RWPE1 (cell line): ENCODE results near the gene PATJ.
A peak's percentile ranks its signal among the peaks of the same experiment; 100 is the strongest.
"Not testable (repeated sequence)": the region's sequence is repeated elsewhere in the genome, so short reads cannot be mapped to it uniquely, and the experiment has no call there.

ENCODE experiments used
- CTCF ChIA-PET: fragments of 350-600 bp; sonication (Branson Sonifier 250); formaldehyde crosslinking; extraction: SDS; loops from one replicate; lab custom pipeline; 2021; lab: Yijun Ruan, JAX
- POLR2A ChIA-PET: fragments of 400-600 bp; formaldehyde crosslinking; extraction: SDS; loops from one replicate; lab custom pipeline; 2020; ENCODE audit warnings: antibody characterized with exemption; ENCODE audit not compliant: low non-redundant PET; lab: Yijun Ruan, JAX
- DNase-seq: peaks from one replicate; pipeline ENCODE4 v3.0.0; 2012; ENCODE audit warnings: low spot score
- H3K27ac ChIP-seq: fragments of 450-650 bp; 2 replicates; pipeline ENCODE4 v1.5.1; 2017
- TF ChIP-seq, protein P1 (sequence below): fragments of 450-650 bp; conservative IDR thresholded peaks from 2 replicates; pipeline ENCODE4 v1.5.1; 2017; ENCODE audit warnings: low read depth, mild to moderate bottlenecking

The PATJ gene, protein sequence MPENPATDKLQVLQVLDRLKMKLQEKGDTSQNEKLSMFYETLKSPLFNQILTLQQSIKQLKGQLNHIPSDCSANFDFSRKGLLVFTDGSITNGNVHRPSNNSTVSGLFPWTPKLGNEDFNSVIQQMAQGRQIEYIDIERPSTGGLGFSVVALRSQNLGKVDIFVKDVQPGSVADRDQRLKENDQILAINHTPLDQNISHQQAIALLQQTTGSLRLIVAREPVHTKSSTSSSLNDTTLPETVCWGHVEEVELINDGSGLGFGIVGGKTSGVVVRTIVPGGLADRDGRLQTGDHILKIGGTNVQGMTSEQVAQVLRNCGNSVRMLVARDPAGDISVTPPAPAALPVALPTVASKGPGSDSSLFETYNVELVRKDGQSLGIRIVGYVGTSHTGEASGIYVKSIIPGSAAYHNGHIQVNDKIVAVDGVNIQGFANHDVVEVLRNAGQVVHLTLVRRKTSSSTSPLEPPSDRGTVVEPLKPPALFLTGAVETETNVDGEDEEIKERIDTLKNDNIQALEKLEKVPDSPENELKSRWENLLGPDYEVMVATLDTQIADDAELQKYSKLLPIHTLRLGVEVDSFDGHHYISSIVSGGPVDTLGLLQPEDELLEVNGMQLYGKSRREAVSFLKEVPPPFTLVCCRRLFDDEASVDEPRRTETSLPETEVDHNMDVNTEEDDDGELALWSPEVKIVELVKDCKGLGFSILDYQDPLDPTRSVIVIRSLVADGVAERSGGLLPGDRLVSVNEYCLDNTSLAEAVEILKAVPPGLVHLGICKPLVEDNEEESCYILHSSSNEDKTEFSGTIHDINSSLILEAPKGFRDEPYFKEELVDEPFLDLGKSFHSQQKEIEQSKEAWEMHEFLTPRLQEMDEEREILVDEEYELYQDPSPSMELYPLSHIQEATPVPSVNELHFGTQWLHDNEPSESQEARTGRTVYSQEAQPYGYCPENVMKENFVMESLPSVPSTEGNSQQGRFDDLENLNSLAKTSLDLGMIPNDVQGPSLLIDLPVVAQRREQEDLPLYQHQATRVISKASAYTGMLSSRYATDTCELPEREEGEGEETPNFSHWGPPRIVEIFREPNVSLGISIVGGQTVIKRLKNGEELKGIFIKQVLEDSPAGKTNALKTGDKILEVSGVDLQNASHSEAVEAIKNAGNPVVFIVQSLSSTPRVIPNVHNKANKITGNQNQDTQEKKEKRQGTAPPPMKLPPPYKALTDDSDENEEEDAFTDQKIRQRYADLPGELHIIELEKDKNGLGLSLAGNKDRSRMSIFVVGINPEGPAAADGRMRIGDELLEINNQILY (N-terminal part only)

DNA sequence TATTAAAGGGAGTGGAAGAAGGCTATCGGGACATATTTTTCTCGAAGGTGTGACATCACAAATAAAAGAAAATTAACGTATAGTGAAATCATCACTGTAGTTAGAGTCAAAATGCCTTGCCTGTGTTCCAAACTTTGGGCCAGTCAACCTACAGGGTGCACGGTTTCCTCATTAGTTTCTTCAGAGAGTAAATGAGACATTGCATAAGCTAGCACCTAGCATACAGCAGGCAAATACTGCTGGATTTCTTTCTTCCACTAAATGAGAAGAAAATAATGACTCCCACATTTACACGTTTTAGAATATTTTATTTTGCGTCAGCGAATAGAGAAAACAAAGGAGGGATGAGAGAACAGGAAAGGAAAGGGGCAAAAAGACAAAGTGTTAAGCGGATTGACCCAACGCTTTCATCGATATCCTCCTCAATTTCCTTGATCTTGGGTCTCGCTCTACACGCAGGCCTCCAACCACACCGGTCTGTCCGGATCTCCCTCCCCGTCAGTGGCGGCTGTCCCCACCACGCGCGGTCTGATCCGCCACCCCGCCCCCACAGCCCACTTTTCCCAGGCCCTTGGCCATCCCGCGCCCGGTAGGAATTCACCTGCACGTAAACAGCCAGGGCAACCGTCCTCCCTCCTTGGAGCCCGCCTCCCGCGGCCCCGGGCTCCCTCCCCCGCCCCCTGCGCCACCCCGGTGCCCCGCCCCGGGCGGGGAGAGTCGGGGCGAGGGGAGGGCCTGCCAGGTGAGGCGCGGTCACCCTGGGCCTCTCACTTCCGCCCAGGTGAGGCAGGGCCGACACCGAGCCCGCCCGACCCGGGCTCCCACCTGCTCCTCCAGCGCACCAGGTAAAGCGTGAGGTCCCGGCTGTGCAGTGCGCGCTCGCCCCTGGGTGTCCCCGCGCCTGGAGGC is at the start of gene PATJ:
Gene PATJ (plus strand): TSS at position 770 of the 909 bp plus-strand sequence. CDS start 20,413 bp downstream, outside the sequence.
- DNase-seq, result peak; percentile 92
- CTCF ChIA-PET, result no interaction called here
- TF ChIP-seq, protein P1, sequence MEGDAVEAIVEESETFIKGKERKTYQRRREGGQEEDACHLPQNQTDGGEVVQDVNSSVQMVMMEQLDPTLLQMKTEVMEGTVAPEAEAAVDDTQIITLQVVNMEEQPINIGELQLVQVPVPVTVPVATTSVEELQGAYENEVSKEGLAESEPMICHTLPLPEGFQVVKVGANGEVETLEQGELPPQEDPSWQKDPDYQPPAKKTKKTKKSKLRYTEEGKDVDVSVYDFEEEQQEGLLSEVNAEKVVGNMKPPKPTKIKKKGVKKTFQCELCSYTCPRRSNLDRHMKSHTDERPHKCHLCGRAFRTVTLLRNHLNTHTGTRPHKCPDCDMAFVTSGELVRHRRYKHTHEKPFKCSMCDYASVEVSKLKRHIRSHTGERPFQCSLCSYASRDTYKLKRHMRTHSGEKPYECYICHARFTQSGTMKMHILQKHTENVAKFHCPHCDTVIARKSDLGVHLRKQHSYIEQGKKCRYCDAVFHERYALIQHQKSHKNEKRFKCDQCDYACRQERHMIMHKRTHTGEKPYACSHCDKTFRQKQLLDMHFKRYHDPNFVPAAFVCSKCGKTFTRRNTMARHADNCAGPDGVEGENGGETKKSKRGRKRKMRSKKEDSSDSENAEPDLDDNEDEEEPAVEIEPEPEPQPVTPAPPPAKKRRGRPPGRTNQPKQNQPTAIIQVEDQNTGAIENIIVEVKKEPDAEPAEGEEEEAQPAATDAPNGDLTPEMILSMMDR, result no peak
- POLR2A ChIA-PET, result no interaction called here
- peak within 1 kb of the TSS; percentile 84 for H3K27ac ChIP-seq

DNA sequence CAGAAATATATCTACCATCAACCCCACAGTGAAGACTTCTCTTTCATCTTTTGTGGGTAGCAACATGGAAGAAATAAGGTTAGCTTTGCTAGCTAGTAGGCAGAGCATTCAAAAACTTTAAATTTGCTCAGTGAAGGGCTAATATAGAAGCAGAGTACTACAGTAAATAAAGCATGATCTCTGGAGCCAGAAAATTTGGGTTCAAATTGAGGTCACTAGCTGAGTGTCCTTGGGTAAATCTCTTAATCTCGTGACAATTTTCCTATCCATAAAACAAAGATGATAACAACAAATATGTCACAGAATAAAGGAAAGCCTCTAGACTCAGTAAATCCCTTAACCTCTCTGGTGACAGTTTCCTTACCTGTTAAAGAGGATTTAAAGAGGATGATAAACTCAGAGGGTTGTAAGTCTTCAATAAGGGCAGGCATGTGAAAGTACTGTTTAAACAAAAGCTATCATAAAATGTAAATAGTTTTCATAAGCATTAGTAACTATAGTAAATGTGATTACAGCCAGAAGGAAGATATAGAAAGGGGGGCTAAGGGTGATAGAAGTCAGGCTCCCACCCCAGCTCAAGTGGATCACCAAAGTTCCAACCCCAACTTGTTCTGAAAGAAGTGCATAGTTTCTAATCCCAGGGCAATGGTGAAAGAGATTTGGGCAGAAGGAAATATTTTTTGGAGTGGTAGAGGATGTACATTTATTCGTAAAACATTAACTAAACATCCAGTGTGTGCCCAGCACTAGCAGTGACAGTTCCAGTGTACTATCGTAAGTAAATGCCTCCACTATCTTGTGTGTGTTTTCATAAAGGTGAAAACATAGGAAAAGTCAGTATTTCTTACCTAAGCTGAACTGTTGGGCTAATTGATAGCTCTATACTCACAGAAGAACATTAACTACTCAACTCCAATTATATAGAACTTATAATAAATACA is 42.1 kb upstream of the PATJ start:
- CTCF ChIA-PET, result no interaction called here

DNA sequence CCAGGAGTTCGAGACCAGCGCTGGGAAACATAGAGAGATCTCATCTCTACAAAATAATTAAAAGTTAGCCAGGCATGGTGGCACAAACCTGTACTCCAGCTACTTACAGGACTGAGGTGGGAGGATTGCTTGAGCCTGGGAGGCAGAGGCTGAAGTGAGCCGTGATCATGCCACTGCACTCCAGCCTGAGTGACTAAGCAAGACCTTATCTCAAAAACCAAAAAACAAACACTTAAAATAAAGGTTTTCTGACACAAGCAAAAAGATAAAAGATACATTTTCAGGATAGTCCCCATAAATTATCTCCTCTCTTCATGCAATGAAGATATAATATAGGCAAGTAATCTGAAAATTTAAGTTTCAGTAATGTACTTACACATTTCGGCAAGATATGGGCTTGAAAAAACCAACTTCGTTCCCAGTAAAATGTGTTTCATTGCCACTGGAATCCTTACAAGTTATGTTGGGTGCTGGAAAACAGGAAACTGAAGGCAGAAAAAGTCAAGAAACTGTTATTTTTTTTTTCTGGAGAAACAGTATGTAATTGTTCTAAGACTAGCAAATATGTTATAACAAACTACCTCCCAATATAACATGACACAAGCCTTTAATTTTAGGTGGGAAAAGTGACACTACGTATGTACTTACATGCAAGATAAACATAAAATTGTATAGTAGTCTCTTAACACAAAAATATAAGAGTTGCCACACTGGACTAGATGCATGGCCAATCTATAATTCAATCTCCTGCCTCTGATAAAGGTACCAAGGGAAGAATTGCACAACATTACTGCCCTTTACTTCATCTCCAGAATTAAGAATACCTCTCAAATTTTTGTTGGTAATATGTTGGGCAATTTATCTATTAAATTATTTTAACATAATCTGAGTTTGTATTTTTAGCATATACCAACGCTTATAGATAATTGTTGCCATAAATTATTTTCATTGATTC is 33.0 kb upstream of the PATJ start:
- ChIA-PET CTCF (no interaction called here), POLR2A (no interaction called here)
- TF ChIP-seq, protein P1, result no peak
- no peak overlapping the region for H3K27ac ChIP-seq
- DNase-seq, result no peak

More for the DNA sequence above, 42.1 kb upstream of the PATJ start:
- TF ChIP-seq, protein P1, result no peak
- H3K27ac ChIP-seq, result no peak overlapping the region
- POLR2A ChIA-PET, result no interaction called here
- DNase-seq, result no peak

DNA sequence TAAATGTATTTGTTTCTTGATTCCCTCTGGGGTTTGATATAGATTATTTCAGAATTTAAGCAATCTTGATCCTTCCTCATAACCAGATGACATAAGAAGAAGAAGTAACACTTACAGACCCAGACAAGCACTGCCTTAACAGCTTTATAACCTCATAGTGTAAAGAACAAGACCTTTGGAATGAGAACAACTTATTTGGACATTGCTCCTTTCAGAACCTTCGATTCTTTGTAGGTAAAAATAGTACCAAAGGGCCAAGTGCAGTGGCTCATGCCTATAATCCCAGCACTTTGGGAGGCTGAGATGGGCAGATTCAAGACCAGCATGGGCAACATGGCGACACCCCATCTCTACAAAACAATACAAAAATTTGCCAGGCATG is 32.4 kb upstream of the PATJ start:
- DNase-seq, result no peak
- ChIA-PET CTCF (no interaction called here), POLR2A (no interaction called here)
- TF ChIP-seq, protein P1, result no peak
- H3K27ac ChIP-seq, result no peak overlapping the region

DNA sequence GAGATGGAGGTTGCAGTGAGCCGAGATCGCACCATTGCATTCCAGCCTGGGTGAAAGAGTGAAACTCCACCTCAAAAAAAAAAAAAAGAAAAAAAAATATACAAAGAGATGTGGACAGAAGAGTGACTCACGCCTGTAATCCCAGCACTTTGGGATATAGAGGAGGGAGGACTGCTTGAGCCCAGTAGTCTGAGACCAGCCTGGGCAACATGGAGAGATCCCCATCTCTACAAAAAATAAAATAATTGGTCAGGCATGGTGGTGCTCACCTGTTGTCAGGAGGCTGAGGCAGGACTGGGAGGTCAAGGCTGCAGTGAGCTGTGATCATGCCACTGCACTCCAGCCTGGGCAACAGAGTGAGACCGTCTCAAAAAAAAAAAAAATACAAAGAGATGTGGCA is 31.0 kb upstream of the PATJ start:
- CTCF ChIA-PET, H3K27ac ChIP-seq, POLR2A ChIA-PET, DNase-seq: not testable (repeated sequence)
